GM18519 (cell line): ENCODE results near the gene TTLL9.

Experiments used
- ATAC-seq: cut with Tn5 transposase; IDR thresholded peaks from one replicate; pipeline ENCODE4 v1.9.1; 2021; ENCODE audit warnings: mild to moderate bottlenecking, moderate library complexity; ENCODE audit not compliant: unreplicated experiment, low FRiP score

The TTLL9 gene

DNA sequence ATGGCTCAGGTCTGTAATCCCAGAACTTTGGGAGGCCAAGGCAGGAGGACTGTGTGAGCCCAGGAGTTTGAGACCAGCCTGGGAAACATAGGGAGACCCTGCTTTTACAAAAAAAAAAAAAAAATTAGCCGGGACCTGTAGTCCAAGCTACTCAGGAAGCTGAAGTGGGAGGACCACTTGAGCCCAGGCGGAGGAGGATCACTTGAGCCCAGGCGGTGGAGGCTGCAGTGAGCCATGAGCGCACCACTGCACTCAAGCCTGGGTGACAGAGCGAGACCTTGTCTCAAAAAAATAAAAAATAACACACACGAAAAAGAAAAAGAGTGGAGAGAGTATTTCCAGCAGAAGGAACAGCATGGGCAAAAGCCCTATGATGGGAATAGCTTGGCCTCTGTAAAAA lies 2.0 kb downstream of the TTLL9 start:
- ATAC-seq, result no peak

DNA sequence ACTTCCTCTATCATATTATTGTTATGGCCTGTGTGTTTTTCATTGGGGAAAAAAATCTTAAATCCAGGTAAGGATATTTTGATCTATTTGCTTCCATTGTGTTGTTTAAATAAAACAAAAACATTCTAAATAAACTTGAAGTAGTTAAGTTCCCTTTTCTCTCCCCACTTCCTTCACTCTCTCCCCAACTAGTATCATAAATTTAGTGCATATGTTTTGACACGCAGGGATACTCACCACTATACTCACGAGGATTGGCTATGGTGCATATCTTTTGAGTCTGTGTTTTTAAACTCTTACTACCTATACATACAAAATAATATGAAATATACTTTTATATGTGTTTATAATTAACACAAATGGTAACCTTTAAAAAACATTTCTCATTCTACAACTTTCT lies 5.2 kb downstream of the TTLL9 start:
- no peak for ATAC-seq

DNA sequence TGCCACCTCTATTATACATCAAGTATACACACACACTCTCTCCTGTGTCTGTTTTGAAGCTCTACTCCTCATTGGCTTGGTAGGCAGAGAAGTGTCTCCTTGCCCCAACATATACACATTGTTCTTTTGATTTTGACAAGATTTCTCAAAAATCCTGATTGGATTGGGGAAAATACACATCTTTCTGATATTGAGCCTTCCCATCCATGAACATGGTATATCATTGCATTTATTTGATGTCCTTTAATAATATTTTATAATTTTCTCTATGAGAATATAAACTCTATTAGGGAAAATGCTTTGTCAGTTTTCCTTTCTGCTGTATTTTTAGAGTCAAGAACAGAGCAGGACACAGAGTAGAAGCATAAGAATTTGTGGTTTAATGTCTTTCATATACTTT lies 7.2 kb downstream of the TTLL9 start:
- ATAC-seq, result no peak

DNA sequence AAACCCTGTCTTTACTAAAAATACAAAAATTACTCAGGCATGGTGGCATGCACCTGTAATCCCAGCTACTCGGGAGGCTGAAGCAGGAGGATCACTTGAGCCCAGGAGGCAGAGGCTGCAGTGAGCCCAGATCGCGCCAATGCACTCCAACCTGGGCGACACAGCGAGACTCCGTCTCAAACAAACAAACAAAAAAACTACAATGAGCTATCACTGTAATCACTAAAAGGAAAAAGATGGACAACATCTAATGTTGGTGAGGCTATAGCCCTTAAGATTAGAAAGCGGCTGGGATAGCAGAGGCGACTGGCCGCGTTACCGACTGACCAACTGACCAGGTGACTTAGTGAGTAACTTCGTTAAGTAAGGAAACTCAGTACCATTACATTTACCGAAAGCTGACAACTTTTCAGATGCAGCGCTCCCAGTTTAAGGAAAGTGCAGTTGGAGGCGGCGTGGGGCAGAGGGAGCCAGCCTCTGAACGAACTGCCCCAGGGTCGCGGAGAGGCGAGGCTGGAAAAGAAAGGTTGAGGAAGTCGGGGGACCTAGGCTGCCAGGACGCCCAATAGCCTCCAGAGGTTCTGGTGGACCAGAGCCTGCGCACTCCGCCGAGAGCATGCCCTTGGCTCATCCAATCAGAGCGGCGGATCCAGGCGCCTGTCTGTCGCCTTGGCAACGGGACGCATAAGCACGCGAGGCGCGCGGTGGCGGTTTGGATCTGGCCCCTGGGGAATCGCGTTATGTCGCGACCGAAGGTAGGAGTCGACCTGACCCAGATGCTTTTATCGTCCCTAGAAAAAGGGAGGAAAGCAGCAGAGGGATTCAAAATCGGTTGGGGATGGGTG lies 8.9 kb downstream of the TTLL9 start:
- ATAC-seq, result peak; percentile 77

DNA sequence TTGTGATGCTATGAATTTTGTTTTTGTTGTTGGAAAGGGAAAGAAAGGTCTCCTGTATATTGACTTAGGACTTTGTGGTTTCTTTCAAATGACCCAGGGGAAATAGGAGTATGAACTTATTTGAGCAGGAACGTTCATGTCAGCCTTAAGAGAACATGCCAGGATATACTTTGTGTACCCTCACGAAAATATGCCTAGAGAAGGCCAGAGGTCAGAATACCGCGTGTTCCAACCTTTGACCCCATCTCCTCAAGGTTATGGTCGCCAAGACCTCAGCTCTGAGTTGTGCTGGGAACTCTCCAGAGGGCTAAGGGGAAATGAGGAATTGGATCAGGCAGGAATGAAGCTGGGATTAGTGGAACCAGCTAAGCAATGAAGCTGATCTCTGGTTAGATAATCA lies 11.5 kb downstream of the TTLL9 start:
- no peak for ATAC-seq

DNA sequence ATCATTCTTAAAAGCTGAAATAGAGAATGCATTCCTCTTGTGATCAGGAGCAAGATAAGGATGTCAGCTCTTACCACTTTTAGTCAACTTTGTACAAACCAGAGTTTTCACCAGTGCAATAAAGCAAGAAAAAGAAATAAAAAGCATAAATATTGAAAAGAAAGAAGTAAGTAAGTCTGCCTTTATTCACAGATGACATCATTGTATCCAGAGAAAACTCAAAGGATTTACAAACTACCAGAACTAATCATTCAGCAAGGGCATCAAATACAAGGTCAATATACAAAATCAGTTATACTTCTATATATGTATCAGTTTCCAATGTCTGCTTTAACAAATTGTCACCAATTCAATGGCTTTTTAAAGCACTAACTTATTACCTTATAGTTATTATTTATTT lies 13.4 kb downstream of the TTLL9 start:
- ATAC-seq, result no peak

DNA sequence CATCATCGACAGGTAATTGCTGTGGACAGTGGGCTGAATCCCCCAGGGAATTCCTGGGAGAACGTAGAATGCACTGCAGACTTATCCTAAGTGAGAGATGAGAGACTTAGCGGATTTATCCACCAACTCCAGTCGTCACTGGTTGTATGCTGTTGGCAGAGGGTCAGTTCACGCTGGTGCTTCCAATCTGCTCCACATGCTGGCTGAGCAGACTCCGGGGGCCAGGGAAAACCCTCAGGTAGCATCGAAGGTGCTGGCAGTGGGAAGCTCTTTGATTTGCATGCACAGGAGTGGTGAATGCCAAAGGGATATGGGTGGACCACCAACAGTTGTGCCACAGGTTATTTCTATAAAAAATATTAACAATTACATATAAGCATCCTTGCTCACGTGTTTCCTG lies 20.2 kb downstream of the TTLL9 start:
- ATAC-seq, result no peak

DNA sequence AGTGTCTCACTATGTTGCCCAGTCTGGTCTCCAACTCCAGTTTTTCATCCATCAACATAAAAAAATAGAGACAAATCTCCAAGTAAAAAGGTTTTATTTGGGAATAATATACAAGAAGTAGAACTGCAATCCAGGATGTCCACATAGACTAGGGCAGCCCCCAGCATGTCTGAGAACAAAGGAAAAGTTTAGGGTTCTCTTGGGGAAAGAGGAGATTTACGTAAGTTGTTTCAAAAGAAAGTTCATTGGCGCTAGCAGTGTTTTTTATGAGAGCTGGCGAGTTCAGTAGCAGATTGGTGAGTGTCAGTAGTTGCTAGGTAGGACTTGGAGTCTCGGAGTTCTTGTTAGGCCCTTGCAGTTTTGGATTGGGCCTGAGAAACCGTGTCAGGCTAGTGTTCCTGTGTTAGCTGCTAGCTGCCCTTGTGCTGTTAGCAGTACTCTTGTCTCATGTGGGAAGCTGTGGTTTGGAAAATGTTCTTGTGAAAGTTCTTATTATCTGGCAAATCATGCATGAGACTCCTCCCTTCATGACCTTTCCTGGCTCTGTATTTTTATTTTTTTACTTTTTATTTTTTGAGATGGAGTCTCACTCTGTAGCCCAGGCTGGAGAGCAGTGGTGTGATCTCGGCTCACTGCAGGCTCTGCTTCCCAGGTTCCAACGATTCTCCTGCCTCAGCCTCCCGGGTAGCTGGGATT lies 24.7 kb downstream of the TTLL9 start:
- ATAC-seq, result peak; percentile 94

DNA sequence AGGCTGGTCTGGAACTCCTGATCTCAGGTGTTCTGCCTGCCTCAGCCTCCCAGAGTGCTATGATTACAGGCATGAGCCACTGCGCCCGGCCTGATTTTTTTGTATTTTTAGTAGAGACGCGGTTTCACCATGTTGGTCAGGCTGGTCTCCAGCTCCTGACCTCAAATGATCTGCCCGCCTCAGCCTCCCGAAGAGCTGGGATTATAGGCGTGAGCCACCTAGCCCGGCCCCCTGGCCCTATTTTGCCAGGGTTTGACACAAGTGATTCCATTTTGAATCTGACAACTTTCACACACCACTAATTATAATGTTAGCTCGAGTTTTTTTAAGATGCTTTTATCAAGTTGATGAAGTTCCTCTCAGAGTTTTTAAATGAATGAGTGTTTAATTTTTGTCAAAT lies 25.6 kb downstream of the TTLL9 start:
- no peak for ATAC-seq

DNA sequence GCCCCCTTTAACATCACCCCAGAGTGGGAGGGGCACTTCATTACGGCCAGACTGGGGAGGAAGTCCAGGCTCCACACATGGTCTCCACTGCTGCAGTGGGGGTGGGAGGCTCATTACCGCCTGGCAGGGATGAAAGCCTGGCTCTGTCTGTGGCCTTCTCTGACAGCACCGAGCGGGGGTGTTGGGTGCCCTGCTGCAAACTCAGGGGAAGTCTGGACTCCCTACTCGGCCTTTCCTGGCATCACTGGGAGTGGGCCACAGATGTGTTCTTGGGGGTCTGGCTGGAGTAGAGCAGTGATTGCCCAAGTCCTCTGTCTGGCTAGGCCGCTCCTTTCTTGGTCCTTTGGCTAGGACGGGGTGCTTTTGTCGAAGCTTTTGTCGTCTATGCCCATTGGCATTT lies 27.1 kb downstream of the TTLL9 start:
- no peak for ATAC-seq

DNA sequence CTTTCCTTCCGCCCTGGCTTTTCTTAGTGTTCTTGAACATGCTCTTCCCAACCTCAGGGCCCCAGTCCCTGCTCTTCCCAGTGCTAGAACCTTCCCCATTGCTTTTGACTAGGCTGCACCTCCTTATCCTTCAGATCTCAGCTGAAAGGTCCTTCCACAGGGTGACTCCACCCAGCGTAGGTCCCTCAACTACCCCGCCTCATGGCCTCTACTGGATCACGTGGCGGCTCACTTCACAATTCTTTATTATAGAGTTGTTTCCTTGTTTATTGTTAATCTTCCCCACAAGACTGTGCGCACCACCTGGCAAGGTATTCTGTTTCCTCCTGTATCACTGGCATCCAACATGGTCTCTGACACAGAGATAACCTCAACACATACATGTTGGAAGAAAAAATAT lies 31.2 kb downstream of the TTLL9 start:
- ATAC-seq, result no peak

DNA sequence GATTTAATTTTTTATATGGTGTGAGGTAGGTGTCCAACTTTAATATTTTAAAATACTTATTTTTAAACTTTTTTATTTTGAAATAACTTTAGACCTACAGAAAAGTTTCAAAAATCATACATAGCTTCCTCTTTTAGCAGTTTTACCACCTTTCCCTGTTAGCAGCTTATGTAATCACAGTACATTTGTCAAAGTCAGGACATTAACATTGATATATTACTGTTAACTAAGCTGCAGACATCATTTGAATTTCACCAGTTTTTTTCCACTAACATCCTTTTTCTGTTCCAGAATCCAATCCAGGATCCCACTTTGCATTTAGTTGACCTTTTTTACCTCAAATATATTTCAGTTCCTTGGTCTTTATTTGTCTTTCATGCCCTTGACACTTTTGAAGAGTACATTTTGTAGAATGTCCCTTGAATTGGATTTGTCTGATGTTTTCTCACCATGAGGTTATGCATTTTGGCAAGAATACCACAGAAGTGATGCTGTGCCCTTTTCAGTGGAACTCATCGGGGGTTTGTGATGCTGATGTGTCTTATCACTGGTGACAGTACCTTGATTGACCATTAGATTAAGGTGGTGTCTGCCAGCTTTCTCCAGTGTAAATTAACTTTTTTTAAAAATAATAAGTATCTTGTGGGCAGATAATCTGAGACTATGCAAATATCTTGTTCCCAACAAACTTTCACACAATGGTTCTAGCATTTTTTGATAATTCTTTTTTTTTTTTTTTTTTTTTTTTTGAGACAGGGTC lies 33.4 kb downstream of the TTLL9 start:
- no peak for ATAC-seq

DNA sequence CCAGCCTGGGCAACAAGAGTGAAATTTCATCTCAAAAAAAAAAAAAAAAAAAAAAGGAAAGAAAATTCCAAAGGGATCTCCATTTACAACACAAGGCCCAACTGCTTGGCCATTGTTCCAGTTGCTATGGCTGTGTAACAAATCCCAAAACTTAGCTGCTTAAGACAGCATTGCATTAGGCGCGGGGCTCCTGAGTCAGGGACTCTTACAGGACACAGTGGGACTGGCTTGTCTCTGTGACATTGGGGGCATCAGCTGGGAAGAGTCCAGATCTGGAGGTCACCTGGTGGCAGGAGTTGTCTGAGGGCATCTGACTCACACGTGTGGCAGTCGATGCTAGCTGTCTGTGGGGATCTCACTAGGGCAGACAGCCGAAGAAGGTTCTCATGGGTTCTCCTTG lies 35.6 kb downstream of the TTLL9 start:
- no peak for ATAC-seq

DNA sequence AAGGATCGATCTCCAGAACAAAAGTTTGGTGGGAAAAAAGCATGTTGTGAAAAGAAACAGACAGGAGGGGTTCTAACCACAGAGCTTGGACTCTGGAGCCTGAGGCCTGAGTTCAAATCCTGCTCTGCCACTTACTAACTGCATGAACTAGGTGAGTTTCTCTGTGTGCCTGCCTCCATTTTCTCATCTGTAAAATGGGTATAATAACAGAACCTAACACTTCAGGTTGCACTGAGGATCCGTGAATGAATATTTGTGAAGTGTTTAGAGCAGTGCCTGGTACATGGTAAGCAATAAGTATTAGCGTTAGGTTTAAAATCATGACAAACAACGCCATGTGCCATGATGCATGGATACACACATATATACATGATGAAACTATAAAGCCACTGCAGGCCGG lies 36.6 kb downstream of the TTLL9 start:
- ATAC-seq, result no peak

DNA sequence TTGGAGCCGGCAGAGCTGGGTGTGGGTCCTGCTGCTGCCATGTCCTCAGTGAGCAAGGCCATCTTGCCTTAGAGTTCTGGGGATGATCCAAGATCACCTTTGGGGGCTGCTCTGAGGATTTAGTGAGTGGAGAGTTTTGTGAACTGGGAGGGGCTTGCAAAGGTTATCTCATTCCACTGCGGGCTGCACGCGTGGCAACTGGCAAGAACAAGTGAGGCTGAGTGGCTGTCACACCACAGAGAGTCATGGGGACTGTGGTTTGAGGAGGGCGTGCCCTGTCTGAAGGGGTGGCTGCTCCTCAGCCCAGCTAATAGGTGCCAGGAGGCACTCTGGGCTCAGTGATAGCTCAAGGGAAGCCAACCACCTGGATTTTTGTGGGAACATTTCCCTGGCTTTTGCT lies 37.6 kb downstream of the TTLL9 start:
- no peak for ATAC-seq

DNA sequence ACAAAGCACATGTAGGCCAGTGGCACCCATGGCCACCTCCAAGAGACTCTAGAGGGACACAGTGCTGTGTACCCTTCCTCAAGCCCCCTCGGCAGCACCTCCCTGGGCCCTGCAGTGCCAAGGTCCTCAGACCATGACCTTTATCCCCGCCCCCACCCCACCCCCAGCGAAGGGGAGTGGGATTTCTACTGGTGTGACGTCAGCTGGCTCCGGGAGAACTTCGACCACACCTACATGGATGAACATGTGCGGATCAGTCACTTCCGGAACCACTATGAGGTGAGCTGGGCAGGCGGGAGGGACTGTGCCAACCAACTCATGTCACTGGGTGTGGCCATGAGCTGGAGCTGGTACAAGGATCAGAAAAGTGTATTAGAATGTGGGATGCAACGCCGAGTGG lies 38.0 kb downstream of the TTLL9 start:
- no peak for ATAC-seq

DNA sequence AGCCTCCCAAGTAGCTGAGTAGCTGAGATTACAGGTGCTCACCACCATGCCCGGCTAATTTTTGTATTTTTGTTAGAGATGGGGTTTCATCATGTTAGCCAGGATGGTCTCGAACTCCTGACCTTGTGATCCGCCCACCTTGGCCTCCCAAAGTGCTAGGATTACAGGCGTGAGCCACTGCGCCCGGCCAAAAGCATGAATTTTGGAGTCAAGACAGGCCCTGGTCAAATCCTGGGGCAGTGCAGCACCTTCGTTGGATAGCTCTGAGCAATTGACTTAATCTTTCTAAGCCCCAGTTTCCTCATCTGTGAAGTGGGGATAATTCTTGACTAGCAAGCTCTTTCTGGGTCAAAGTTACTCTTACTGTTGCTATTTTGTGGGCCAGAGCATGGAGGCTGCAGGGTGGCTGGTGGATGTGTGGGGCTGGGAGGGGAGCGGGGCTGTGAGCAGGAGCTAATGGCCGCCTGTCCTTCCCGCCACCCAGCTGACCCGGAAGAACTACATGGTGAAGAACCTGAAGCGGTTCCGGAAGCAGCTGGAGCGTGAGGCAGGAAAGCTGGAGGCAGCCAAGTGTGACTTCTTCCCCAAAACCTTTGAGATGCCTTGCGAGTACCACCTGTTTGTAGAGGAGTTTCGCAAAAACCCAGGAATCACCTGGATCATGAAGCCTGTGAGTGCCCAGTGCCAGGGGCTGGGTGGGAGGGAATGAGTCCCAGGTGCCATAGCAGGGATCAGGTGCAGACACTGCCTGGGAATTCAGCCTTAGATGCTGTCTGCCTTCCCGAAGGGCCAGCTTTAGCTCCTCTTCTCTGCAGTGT lies 39.0 kb downstream of the TTLL9 start:
- ATAC-seq, result no peak

DNA sequence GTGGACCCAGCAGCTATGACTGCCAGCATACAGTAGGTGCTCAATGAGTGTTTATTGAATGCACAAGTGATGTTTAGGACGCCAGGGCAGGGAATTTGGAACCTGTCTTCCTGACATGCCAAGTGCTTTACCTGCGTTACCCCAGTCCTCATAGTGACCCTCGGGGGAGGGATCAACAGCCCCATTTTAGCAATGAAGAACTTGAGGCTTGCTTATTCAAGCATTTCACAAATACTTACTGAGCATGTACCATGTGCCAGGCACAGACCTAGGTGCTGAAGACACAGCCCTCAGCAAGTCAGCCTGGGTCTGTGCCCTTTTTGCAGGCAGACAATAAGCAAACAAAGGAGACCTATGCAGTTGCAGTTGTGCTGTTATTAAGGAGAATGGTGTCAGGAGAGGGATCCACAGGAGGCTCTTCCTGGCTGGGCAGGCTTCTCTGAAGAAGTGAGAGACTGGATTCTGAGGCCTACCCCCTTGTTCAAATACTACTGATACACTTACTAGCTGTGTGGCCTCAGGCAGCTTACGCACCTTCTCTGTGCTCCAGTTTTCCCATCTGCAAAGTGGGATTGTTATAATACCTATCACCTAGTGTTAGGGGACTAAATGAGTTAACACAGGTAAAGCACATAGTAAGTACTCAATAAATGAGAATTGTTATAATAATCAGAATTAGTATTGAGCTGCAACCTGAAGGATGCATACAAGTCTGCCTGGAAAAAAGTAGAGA lies 39.8 kb downstream of the TTLL9 start:
- ATAC-seq, result no peak

DNA sequence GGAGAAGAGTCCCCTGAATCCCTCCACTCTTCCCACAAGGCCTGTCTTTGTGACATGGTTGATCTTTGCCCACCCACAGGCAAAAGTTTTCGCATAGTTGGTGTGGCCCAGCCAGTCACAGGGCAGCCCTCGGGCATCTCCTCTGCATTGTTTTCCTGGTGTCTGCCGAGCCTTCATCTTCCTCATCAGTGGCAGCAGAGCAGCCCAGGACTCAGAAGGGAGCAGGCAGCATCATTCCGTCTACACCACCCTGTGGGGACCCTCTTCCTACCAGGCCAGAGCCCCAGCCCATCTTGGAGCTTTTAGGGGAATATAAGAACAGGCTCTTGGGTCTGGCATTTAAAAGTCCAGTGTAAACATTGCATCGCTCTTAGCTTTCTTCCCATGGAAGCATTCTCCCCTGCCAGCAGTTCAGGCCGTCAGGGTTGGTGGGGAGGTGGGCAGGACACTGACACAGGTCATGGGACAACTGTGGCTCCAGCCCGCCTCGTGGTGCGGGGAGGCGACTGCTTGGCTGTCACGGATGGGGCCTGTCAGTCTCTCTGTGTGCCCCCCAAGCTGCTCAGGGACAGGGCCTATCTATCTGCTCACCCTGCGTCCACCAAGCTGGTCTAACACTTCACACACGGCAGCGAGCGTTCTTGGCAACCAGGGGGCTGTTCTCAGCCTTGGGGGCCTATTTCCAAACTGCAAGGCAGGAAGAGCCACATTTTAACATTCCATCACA lies 43.2 kb downstream of the TTLL9 start:
- ATAC-seq, result no peak
